ENCODE results near the gene SERPINA5. TPM values are rescaled to one million over a fixed set of nuclear protein-coding genes. Genes with fewer than 3 reads are reported as not detected.

SERPINA5 gene
- total and polyA plus RNA-seq, 2 of the 13 experiments (the other 11 are each of a cell fraction or from before 2014, with no cell fraction given): 449 to 498 TPM

- Histone ChIP-seq H3K79me2 (ENCODE audit: insufficient read depth, low read length) (no peaks in the 10 kb centered on the region), H3K27ac (ENCODE audit: extremely low read length, insufficient read depth, low read length) (peak overlapping the region; percentile 47), H3K27me3 (ENCODE audit: control insufficient read depth in 1 of 2, insufficient read depth in 2 of 2, low read length in 2 of 2) (no peaks in the 10 kb centered on the region), H3K9ac (ENCODE audit: insufficient read depth, low read depth, low read length) (no peak overlapping the region), H2AFZ (ENCODE audit: low read length) (no peak overlapping the region), H3K36me3 (replicated peaks in 1 of 2; ENCODE audit: control insufficient read depth in 1 of 2, insufficient read depth in 2 of 2, low read length in 2 of 2) (no peaks in the 10 kb centered on the region), H3K4me3 (replicated peaks in 1 of 3; ENCODE audit: insufficient read depth in 1 of 3, low read depth in 2 of 3, low read length in 3 of 3) (no peak overlapping the region), H4K20me1 (ENCODE audit: insufficient read depth, low read length) (no peaks in the 10 kb centered on the region), H3K4me1 (ENCODE audit: insufficient read depth, low read length) (peaks cover 74% of the 10 kb centered on the region), H3K4me2 (ENCODE audit: low read depth, low read length) (no peak overlapping the region), H3K9me3 (ENCODE audit: low read length) (no peaks in the 10 kb centered on the region)
- no peak for DNase-seq (ENCODE audit: low spot score)
- 85% methylated on average over 8 of the region's 9 CpGs for whole genome bisulfite sequencing (ENCODE audit: low lambda C conversion rate)
- intact Hi-C loops (cut with micrococcal nuclease; ENCODE audit: unreplicated experiment): no loop called here
- TF ChIP-seq ZBTB33 (CRISPR knock-in tag; IDR thresholded peaks at IDR 0.05) (no peak), CAMTA2 (CRISPR knock-in tag; IDR thresholded peaks at IDR 0.05; ENCODE audit: borderline replicate concordance) (0 out of 2 replicates have a peak, but pooled peaks have one; percentile 47)
- FAIRE-seq: no peak
- ATAC-seq: no peak
- ChIA-PET POLR2A (interaction anchor here (4.9 to 8.1 kb wide), 4 partner anchors 9 to 29 kb away, joined by 48 to 142 read pairs (median 102); partner anchors contain the start of genes SERPINA4 and SERPINA5), CTCF (ENCODE audit: low intra/inter-chr PET ratio, low total read pairs) (no interaction called here)
- in situ Hi-C loops (cut with HindIII; ENCODE audit: extremely low pct_ligation_motif_present, low pct_unique_long_range_greater_than_20kb): no loop called here
- no TSS peak for BruUV-seq (replicated peaks)
Measured at GRCh38 chr14:94570440-94570839, 10.8 kb upstream of the SERPINA5 start.

GRCh38 chr14:94571395-94571794 lies 9.8 kb upstream of the SERPINA5 start:
- H3K27me3 ChIP-seq (ENCODE audit: control insufficient read depth in 1 of 2, insufficient read depth in 2 of 2, low read length in 2 of 2): no peaks in the 10 kb centered on the region
- H3K4me1 ChIP-seq (ENCODE audit: insufficient read depth, low read length): peaks cover 83% of the 10 kb centered on the region
- BruUV-seq (replicated peaks): no TSS peak
- no peaks in the 10 kb centered on the region for H4K20me1 ChIP-seq (ENCODE audit: insufficient read depth, low read length)
- ChIA-PET CTCF (ENCODE audit: low intra/inter-chr PET ratio, low total read pairs) (no interaction called here), POLR2A (interaction anchor here (1.7 to 8.1 kb wide), 6 partner anchors 10 to 42 kb away, joined by 8 to 142 read pairs (median 72); partner anchors contain the start of genes SERPINA3, SERPINA4 and SERPINA5)
- ATAC-seq (no peak), DNase-seq (ENCODE audit: low spot score) (no peak), FAIRE-seq (no peak)
- H3K4me3 ChIP-seq (replicated peaks in 1 of 3; ENCODE audit: insufficient read depth in 1 of 3, low read depth in 2 of 3, low read length in 3 of 3): no peak overlapping the region
- in situ Hi-C loops (cut with HindIII; ENCODE audit: extremely low pct_ligation_motif_present, low pct_unique_long_range_greater_than_20kb): no loop called here
- H3K79me2 ChIP-seq (ENCODE audit: insufficient read depth, low read length): no peaks in the 10 kb centered on the region
- H3K36me3 ChIP-seq (replicated peaks in 1 of 2; ENCODE audit: control insufficient read depth in 1 of 2, insufficient read depth in 2 of 2, low read length in 2 of 2): no peaks in the 10 kb centered on the region
- no peak overlapping the region for H3K4me2 ChIP-seq (ENCODE audit: low read depth, low read length)
- peak overlapping the region; percentile 94 for H3K27ac ChIP-seq (ENCODE audit: extremely low read length, insufficient read depth, low read length)
- H3K9ac ChIP-seq (ENCODE audit: insufficient read depth, low read depth, low read length): no peak overlapping the region
- no peaks in the 10 kb centered on the region for H3K9me3 ChIP-seq (ENCODE audit: low read length)
- 0 out of 2 replicates have a peak, but pooled peaks have one; percentile 5 for TF ChIP-seq ZIK1 (CRISPR knock-in tag; IDR thresholded peaks at IDR 0.05; ENCODE audit: borderline replicate concordance, low read depth)
- TF ChIP-seq MBNL3 (CRISPR knock-in tag; conservative IDR thresholded peaks at IDR 0.05): no peak
- 89% methylated on average over 5 of the region's 7 CpGs for WGBS (ENCODE audit: low lambda C conversion rate)
- intact Hi-C loops (cut with micrococcal nuclease; ENCODE audit: unreplicated experiment): no loop called here
- H2AFZ ChIP-seq (ENCODE audit: low read length): no peak overlapping the region
